ENCODE data around the gene COX19.

GRCh38 chr7:975702-976473 is 539 bp upstream of the COX19 start:
- TF ChIP-seq CTCF (conservative IDR thresholded peaks at IDR 0.05) = no peak
- no peak for TF ChIP-seq ZFX (IDR thresholded peaks at IDR 0.05)

Measured in C4-2B (cell line).